AG09319 (cell line): Measurements from ENCODE around the gene ARL17B.
"Not testable (repeated sequence)": the region's sequence is repeated elsewhere in the genome, so short reads cannot be mapped to it uniquely, and the experiment has no call there.

Experiments used
- DNase-seq: peaks from one replicate; pipeline ENCODE4 v3.0.0-alpha.2; 2010; ENCODE audit warnings: low read depth; ENCODE audit errors: extremely low read depth
- CTCF ChIP-seq: IDR thresholded peaks from 2 replicates; pipeline ENCODE4 v1.5.1; 2011; ENCODE audit warnings: low read depth, mild to moderate bottlenecking, inconsistent platforms, low read length, moderate library complexity

Gene ARL17B

GRCh38 chr17:46290906-46291546 lies 70.5 kb downstream of the ARL17B start:
- not testable (repeated sequence) for DNase-seq

- DNase-seq = not testable (repeated sequence)
Measured at GRCh38 chr17:46287587-46287986, 74.0 kb downstream of the ARL17B start.

- DNase-seq = not testable (repeated sequence)
Measured at GRCh38 chr17:46286764-46287221, 74.8 kb downstream of the ARL17B start.

GRCh38 chr17:46285500-46285899 lies 76.1 kb downstream of the ARL17B start:
- DNase-seq = not testable (repeated sequence)

More at GRCh38 chr17:46286764-46287221, 74.8 kb downstream of the ARL17B start:
- peak; percentile 49 for TF ChIP-seq CTCF

- DNase-seq = not testable (repeated sequence)
Measured at GRCh38 chr17:46284467-46284866, 77.1 kb downstream of the ARL17B start.

- DNase-seq = not testable (repeated sequence)
Measured at GRCh38 chr17:46282635-46283034, 78.9 kb downstream of the ARL17B start.

GRCh38 chr17:46281336-46281735 lies 80.2 kb downstream of the ARL17B start:
- DNase-seq = not testable (repeated sequence)

GRCh38 chr17:46276728-46277479 lies 84.7 kb downstream of the ARL17B start:
- not testable (repeated sequence) for DNase-seq

GRCh38 chr17:46274238-46274637 lies 87.3 kb downstream of the ARL17B start:
- TF ChIP-seq CTCF = no peak
- no peak for DNase-seq

GRCh38 chr17:46273541-46274236 lies 87.9 kb downstream of the ARL17B start:
- no peak for TF ChIP-seq CTCF
- no peak for DNase-seq

GRCh38 chr17:46270032-46270431 lies 91.5 kb downstream of the ARL17B start:
- no peak for TF ChIP-seq CTCF
- no peak for DNase-seq
